Caco-2 (cell line): ENCODE measurements around the gene TNFSF15. TPM values are rescaled to one million over a fixed set of nuclear protein-coding genes. Genes with fewer than 3 reads are reported as not detected.

Experiments used
- BruUV-seq: library from RNA; stranded (reverse); fragments of 400-500 nt; replicated peaks from 2 replicates; lab custom pipeline; 2021; lab: Mats Ljungman, UMichigan
- CTCF ChIA-PET: fragments of 300-600 bp; sonication (Branson Sonifier 250); formaldehyde crosslinking; loops from one replicate; lab custom pipeline; 2022; ENCODE audit warnings: antibody characterized with exemption; lab: Charles Lee
- POLR2A ChIA-PET: fragments of 300-600 bp; sonication (Branson Sonifier 250); formaldehyde crosslinking; loops from one replicate; lab custom pipeline; 2022; ENCODE audit warnings: antibody characterized with exemption; lab: Charles Lee
- DNase-seq, 2 experiments: peaks; one replicate each; pipeline versions ENCODE4 v3.0.0 to v3.0.0-alpha.2; 2020 to 2022
- H3K27me3 ChIP-seq: replicated peaks from 2 replicates; pipeline ENCODE4 v1.6.0; 2011; ENCODE audit warnings: low read length; ENCODE audit not compliant: control insufficient read depth, insufficient read depth
- H3K36me3 ChIP-seq: 2 replicates; pipeline ENCODE4 v1.5.1; 2011; ENCODE audit warnings: low read length; ENCODE audit not compliant: control insufficient read depth, insufficient read depth
- H3K4me1 ChIP-seq: fragments of 250-450 bp; sonication (Bioruptor Pico); 2 replicates; pipeline ENCODE4 v1.5.1; 2020; ENCODE audit warnings: mild to moderate bottlenecking
- H3K4me3 ChIP-seq: 2 replicates; pipeline ENCODE4 v1.5.1; 2011; ENCODE audit warnings: low read depth, mild to moderate bottlenecking, control low read depth, low read length
- H3K9me3 ChIP-seq: fragments of 250-450 bp; sonication (Bioruptor Pico); 2 replicates; pipeline ENCODE4 v1.5.1; 2020; ENCODE audit warnings: mild to moderate bottlenecking, moderate library complexity
- H3K27ac Mint-ChIP-seq: one replicate; pipeline ENCODE4 v1.8.0; 2022; ENCODE audit warnings: mixed read lengths; ENCODE audit not compliant: unreplicated experiment
- H3K27me3 Mint-ChIP-seq: one replicate; pipeline ENCODE4 v1.8.0; 2022; ENCODE audit warnings: mixed read lengths; ENCODE audit not compliant: insufficient read depth, unreplicated experiment
- H3K36me3 Mint-ChIP-seq: one replicate; pipeline ENCODE4 v1.8.0; 2022; ENCODE audit warnings: mild to moderate bottlenecking, mixed read lengths; ENCODE audit not compliant: insufficient read depth, unreplicated experiment
- H3K4me1 Mint-ChIP-seq: one replicate; pipeline ENCODE4 v1.8.0; 2022; ENCODE audit warnings: low read depth, mixed read lengths; ENCODE audit not compliant: unreplicated experiment
- H3K4me3 Mint-ChIP-seq: one replicate; pipeline ENCODE4 v1.8.0; 2022; ENCODE audit warnings: mild to moderate bottlenecking, moderate library complexity, mixed read lengths; ENCODE audit not compliant: unreplicated experiment
- H3K9me3 Mint-ChIP-seq: one replicate; pipeline ENCODE4 v1.8.0; 2022; ENCODE audit warnings: mixed read lengths; ENCODE audit not compliant: unreplicated experiment
- CTCF ChIP-seq, 2 experiments: fragments of 200-600 bp in 1 of 2; IDR thresholded peaks; 1 replicate in 1 of 2; 2 replicates in 1 of 2; pipeline versions ENCODE4 v1.5.1 to v1.8.0; 2011 to 2022; ENCODE audit warnings: antibody characterized with exemption in 1 of 2, control low read depth in 1 of 2, inconsistent platforms in 1 of 2, low read depth in 1 of 2, low read length in 1 of 2, mild to moderate bottlenecking in 1 of 2, moderate library complexity in 1 of 2; ENCODE audit not compliant: insufficient read depth in 1 of 2, severe bottlenecking in 1 of 2, unreplicated experiment in 1 of 2
- intact Hi-C: fragments of 100-400 bp; cut with micrococcal nuclease; formaldehyde crosslinking; loops from one replicate; pipeline ENCODE4 v1.10.0; 2022; ENCODE audit not compliant: unreplicated experiment
- total RNA-seq: library from RNA; stranded (reverse); gene quantifications from 2 replicates; pipeline ENCODE4 v1.2.3, GENCODE V29; 2022

TNFSF15 gene
- total RNA-seq, 1 experiment from 2014 or later: 0.66 TPM

GRCh38 chr9:114850871-114851270, 45.0 kb upstream of the TNFSF15 start:
- H3K4me1 Mint-ChIP-seq: peaks cover 24% of the 10 kb centered on the region
- Histone ChIP-seq H3K27me3 (no peaks in the 10 kb centered on the region), H3K4me3 (no peak overlapping the region), H3K9me3 (no peaks in the 10 kb centered on the region), H3K4me1 (peaks cover 26% of the 10 kb centered on the region), H3K36me3 (no peaks in the 10 kb centered on the region)
- H3K9me3 Mint-ChIP-seq: no peaks in the 10 kb centered on the region
- DNase-seq: no peak
- no peak for TF ChIP-seq CTCF (IDR thresholded peaks at IDR 0.05; ENCODE audit: insufficient read depth in 1 of 2, low read depth in 1 of 2, low read length in 1 of 2, severe bottlenecking in 1 of 2, unreplicated experiment in 1 of 2)
- ChIA-PET POLR2A (no interaction called here), CTCF (no interaction called here)
- no peak overlapping the region for H3K4me3 Mint-ChIP-seq
- intact Hi-C loops: no loop called here
- no peak overlapping the region for H3K27ac Mint-ChIP-seq
- H3K27me3 Mint-ChIP-seq: no peaks in the 10 kb centered on the region
- no peaks in the 10 kb centered on the region for H3K36me3 Mint-ChIP-seq
- BruUV-seq: no TSS peak

- H3K4me3 Mint-ChIP-seq: no peak overlapping the region
- no peaks in the 10 kb centered on the region for H3K36me3 Mint-ChIP-seq
- no peaks in the 10 kb centered on the region for H3K9me3 ChIP-seq
- BruUV-seq: no TSS peak
- H3K27me3 ChIP-seq: no peaks in the 10 kb centered on the region
- ChIA-PET POLR2A (no interaction called here), CTCF (no interaction called here)
- no peak overlapping the region for H3K27ac Mint-ChIP-seq
- H3K4me1 Mint-ChIP-seq: peaks cover 22% of the 10 kb centered on the region
- H3K36me3 ChIP-seq: no peaks in the 10 kb centered on the region
- DNase-seq: no peak
- H3K4me3 ChIP-seq: no peak overlapping the region
- peaks cover 26% of the 10 kb centered on the region for H3K4me1 ChIP-seq
- TF ChIP-seq CTCF (IDR thresholded peaks at IDR 0.05; ENCODE audit: insufficient read depth in 1 of 2, low read depth in 1 of 2, low read length in 1 of 2, severe bottlenecking in 1 of 2, unreplicated experiment in 1 of 2): no peak
- H3K27me3 Mint-ChIP-seq: no peaks in the 10 kb centered on the region
- H3K9me3 Mint-ChIP-seq: no peaks in the 10 kb centered on the region
- intact Hi-C loops: no loop called here
These were observed 43.6 kb upstream of the TNFSF15 start for GRCh38 chr9:114849450-114849849.

- POLR2A ChIA-PET: no interaction called here
- intact Hi-C loops: no loop called here
- H3K36me3 Mint-ChIP-seq: no peaks in the 10 kb centered on the region
These were observed 41.9 kb upstream of the TNFSF15 start for GRCh38 chr9:114847492-114848417.

More at GRCh38 chr9:114847492-114848417, 41.9 kb upstream of the TNFSF15 start:
- DNase-seq: no peak
- CTCF ChIA-PET: no interaction called here
- no peaks in the 10 kb centered on the region for H3K27me3 ChIP-seq
- H3K36me3 ChIP-seq: no peaks in the 10 kb centered on the region
- no peaks in the 10 kb centered on the region for H3K9me3 ChIP-seq
- Mint-ChIP-seq H3K27ac (no peak overlapping the region), H3K4me1 (peaks cover 7% of the 10 kb centered on the region), H3K4me3 (no peak overlapping the region), H3K9me3 (no peaks in the 10 kb centered on the region), H3K27me3 (no peaks in the 10 kb centered on the region)
- peaks cover 12% of the 10 kb centered on the region for H3K4me1 ChIP-seq
- no peak overlapping the region for H3K4me3 ChIP-seq
- no peak for TF ChIP-seq CTCF (IDR thresholded peaks at IDR 0.05; ENCODE audit: insufficient read depth in 1 of 2, low read depth in 1 of 2, low read length in 1 of 2, severe bottlenecking in 1 of 2, unreplicated experiment in 1 of 2)
- BruUV-seq: no TSS peak
